ENCODE data around the gene TDRD9.
"Not testable (repeated sequence)": the region's sequence is repeated elsewhere in the genome, so short reads cannot be mapped to it uniquely, and the experiment has no call there.

TDRD9 gene

GRCh38 chr14:103886304-103887169 is 41.7 kb upstream of the TDRD9 start:
- Histone ChIP-seq H3K27me3 (replicated peaks) (no peaks in the 10 kb centered on the region), H3K36me3 (replicated peaks) (no peaks in the 10 kb centered on the region), H3K27ac (no peak overlapping the region), H3K4me3 (ENCODE audit: low read depth, low read length) (no peak overlapping the region)
- peak; percentile 69 for TF ChIP-seq CTCF (IDR thresholded peaks at IDR 0.05; ENCODE audit: low read depth, low read length, missing control alignments)
- in situ Hi-C loops (cut with HindIII; ENCODE audit: low pct_ligation_motif_present, low sequenced_read_pairs) = no loop called here
- DNase-seq = no peak

GRCh38 chr14:103887170-103887501 is 41.1 kb upstream of the TDRD9 start:
- no peak for TF ChIP-seq CTCF (IDR thresholded peaks at IDR 0.05; ENCODE audit: low read depth, low read length, missing control alignments)
- in situ Hi-C loops (cut with HindIII; ENCODE audit: low pct_ligation_motif_present, low sequenced_read_pairs) = no loop called here
- no peaks in the 10 kb centered on the region for H3K27me3 ChIP-seq (replicated peaks)
- H3K36me3 ChIP-seq (replicated peaks) = no peaks in the 10 kb centered on the region
- H3K27ac ChIP-seq = no peak overlapping the region
- DNase-seq = no peak
- no peak overlapping the region for H3K4me3 ChIP-seq (ENCODE audit: low read depth, low read length)

GRCh38 chr14:103887557-103888115 is 40.6 kb upstream of the TDRD9 start:
- H3K27me3 ChIP-seq (replicated peaks) = no peaks in the 10 kb centered on the region
- H3K27ac ChIP-seq = no peak overlapping the region
- in situ Hi-C loops (cut with HindIII; ENCODE audit: low pct_ligation_motif_present, low sequenced_read_pairs) = no loop called here
- no peak for DNase-seq
- no peak overlapping the region for H3K4me3 ChIP-seq (ENCODE audit: low read depth, low read length)
- H3K36me3 ChIP-seq (replicated peaks) = no peaks in the 10 kb centered on the region
- no peak for TF ChIP-seq CTCF (IDR thresholded peaks at IDR 0.05; ENCODE audit: low read depth, low read length, missing control alignments)

- H3K36me3 ChIP-seq (replicated peaks); in situ Hi-C loops (cut with HindIII; ENCODE audit: low pct_ligation_motif_present, low sequenced_read_pairs); H3K27ac ChIP-seq; H3K4me3 ChIP-seq (ENCODE audit: low read depth, low read length); H3K27me3 ChIP-seq (replicated peaks); DNase-seq: not testable (repeated sequence)
These were observed 39.3 kb upstream of the TDRD9 start for GRCh38 chr14:103889002-103889312.

GRCh38 chr14:103889313-103890051 is 38.8 kb upstream of the TDRD9 start:
- Histone ChIP-seq H3K36me3 (replicated peaks) (no peaks in the 10 kb centered on the region), H3K27me3 (replicated peaks) (no peaks in the 10 kb centered on the region), H3K27ac (no peak overlapping the region), H3K4me3 (ENCODE audit: low read depth, low read length) (no peak overlapping the region)
- in situ Hi-C loops (cut with HindIII; ENCODE audit: low pct_ligation_motif_present, low sequenced_read_pairs) = no loop called here
- no peak for TF ChIP-seq CTCF (IDR thresholded peaks at IDR 0.05; ENCODE audit: low read depth, low read length, missing control alignments)
- peak; percentile 16 for DNase-seq

GRCh38 chr14:103890052-103890371 is 38.2 kb upstream of the TDRD9 start:
- no peak for TF ChIP-seq CTCF (IDR thresholded peaks at IDR 0.05; ENCODE audit: low read depth, low read length, missing control alignments)
- no peaks in the 10 kb centered on the region for H3K27me3 ChIP-seq (replicated peaks)
- DNase-seq = no peak
- in situ Hi-C loops (cut with HindIII; ENCODE audit: low pct_ligation_motif_present, low sequenced_read_pairs) = no loop called here
- no peak overlapping the region for H3K4me3 ChIP-seq (ENCODE audit: low read depth, low read length)
- H3K36me3 ChIP-seq (replicated peaks) = no peaks in the 10 kb centered on the region
- no peak overlapping the region for H3K27ac ChIP-seq

Measured in brain microvascular endothelial cell (primary cell).